PFSK-1 (cell line): ENCODE results near the gene IRX3.

Experiments
- FOXP2 ChIP-seq: optimal IDR thresholded peaks from 2 replicates; pipeline ENCODE3; 2011; ENCODE audit warnings: borderline replicate concordance, control low read depth, inconsistent platforms; ENCODE audit not compliant: insufficient read depth; ENCODE audit errors: extremely low read length, extremely low read depth
- POLR2AphosphoS5 ChIP-seq: IDR thresholded peaks from 2 replicates; pipeline ENCODE4 v1.6.1; 2012; ENCODE audit warnings: low read depth, mild to moderate bottlenecking, control low read depth, low read length, moderate library complexity
- SIN3A ChIP-seq: IDR thresholded peaks from 2 replicates; pipeline ENCODE4 v1.6.1; 2012; ENCODE audit warnings: mild to moderate bottlenecking, low read length, moderate library complexity, borderline replicate concordance; ENCODE audit not compliant: insufficient read depth
- TAF1 ChIP-seq: IDR thresholded peaks from 2 replicates; pipeline ENCODE4 v1.6.1; 2012; ENCODE audit warnings: low read length, control low read depth, borderline replicate concordance; ENCODE audit not compliant: insufficient read depth
- TF ChIP-seq, protein P1 (sequence below), 2 experiments: IDR thresholded peaks; 2 replicates each; pipeline versions ENCODE4 v1.6.1 to v1.8.0; 2011 to 2012; ENCODE audit warnings: low read depth in 2 of 2, low read length in 2 of 2, control low read depth in 1 of 2, inconsistent platforms in 1 of 2, mild to moderate bottlenecking in 1 of 2, moderate library complexity in 1 of 2; ENCODE audit not compliant: insufficient read depth in 1 of 2

DNA sequence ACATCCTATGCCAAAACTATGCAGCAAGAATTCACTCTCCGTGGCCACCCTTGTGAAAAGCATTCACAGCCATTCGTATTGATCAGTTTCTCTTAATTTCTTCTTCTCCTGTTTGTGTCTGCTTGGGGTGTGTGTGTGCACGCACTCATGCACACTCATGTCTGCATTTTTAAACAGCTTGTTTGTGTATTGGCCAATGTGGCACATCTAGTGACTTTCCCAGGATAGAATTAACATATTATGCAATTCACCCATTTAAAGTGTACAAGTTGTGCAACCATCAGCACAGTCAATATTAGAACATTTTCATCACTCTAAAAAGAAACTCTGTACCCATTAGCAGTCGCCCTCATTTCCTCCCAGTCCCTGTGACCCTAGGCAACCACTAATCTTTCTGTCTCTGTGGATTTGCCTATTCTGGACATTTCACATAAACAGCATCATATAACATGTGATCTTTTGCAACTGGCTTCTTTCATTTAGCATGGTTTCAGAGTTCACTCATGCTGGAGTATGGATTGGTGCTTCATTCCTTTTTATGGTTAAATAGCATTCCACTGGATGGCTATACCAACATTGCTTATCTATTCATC, 20.1 kb downstream of the IRX3 start:
- no peak for TF ChIP-seq POLR2AphosphoS5
- TF ChIP-seq, protein P1, sequence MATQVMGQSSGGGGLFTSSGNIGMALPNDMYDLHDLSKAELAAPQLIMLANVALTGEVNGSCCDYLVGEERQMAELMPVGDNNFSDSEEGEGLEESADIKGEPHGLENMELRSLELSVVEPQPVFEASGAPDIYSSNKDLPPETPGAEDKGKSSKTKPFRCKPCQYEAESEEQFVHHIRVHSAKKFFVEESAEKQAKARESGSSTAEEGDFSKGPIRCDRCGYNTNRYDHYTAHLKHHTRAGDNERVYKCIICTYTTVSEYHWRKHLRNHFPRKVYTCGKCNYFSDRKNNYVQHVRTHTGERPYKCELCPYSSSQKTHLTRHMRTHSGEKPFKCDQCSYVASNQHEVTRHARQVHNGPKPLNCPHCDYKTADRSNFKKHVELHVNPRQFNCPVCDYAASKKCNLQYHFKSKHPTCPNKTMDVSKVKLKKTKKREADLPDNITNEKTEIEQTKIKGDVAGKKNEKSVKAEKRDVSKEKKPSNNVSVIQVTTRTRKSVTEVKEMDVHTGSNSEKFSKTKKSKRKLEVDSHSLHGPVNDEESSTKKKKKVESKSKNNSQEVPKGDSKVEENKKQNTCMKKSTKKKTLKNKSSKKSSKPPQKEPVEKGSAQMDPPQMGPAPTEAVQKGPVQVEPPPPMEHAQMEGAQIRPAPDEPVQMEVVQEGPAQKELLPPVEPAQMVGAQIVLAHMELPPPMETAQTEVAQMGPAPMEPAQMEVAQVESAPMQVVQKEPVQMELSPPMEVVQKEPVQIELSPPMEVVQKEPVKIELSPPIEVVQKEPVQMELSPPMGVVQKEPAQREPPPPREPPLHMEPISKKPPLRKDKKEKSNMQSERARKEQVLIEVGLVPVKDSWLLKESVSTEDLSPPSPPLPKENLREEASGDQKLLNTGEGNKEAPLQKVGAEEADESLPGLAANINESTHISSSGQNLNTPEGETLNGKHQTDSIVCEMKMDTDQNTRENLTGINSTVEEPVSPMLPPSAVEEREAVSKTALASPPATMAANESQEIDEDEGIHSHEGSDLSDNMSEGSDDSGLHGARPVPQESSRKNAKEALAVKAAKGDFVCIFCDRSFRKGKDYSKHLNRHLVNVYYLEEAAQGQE (IDR thresholded peaks at IDR 0.05; ENCODE audit: insufficient read depth in 1 of 2, low read depth in 2 of 2, low read length in 2 of 2): no peak
- TF ChIP-seq TAF1: no peak
- no peak for TF ChIP-seq SIN3A
- TF ChIP-seq FOXP2: no peak
